Ovary (tissue), 9 donors: Measurements from ENCODE around the gene GABRD. TPM values are rescaled to one million over a fixed set of nuclear protein-coding genes. Genes with fewer than 3 reads are reported as not detected.

Experiments used
- DNase-seq, 5 donors: peaks; one replicate each; pipeline ENCODE4 v3.0.0-alpha.2; 2019 to 2020
- H3K27ac ChIP-seq, 2 donors: fragments of 200-600 bp; one replicate each; pipeline versions ENCODE4 v1.5.1 to v1.8.0; 2019 to 2022
- H3K27me3 ChIP-seq: fragments of 200-600 bp; one replicate; pipeline ENCODE4 v1.8.0; 2022
- H3K36me3 ChIP-seq: fragments of 200-600 bp; sonication (generic); one replicate; pipeline ENCODE4 v1.5.1; 2019
- H3K4me1 ChIP-seq: one replicate; pipeline ENCODE4 v1.8.1; 2013; ENCODE audit warnings: mild to moderate bottlenecking, moderate library complexity; ENCODE audit not compliant: insufficient read depth
- H3K4me3 ChIP-seq: fragments of 200-600 bp; sonication (generic); one replicate; pipeline ENCODE4 v1.5.1; 2017
- H3K9me3 ChIP-seq, 2 donors: fragments of 200-600 bp in 1 of 2; sonication (generic) in 1 of 2; one replicate each; pipeline versions ENCODE4 v1.5.1 to v1.8.1; 2013 to 2019; ENCODE audit warnings: mild to moderate bottlenecking in 1 of 2, moderate library complexity in 1 of 2
- EP300 ChIP-seq: sonication (generic); formaldehyde crosslinking; IDR thresholded peaks from one replicate; pipeline ENCODE4 v1.6.1; 2017; ENCODE audit warnings: antibody characterized with exemption
- POLR2A ChIP-seq: fragments of 450-650 bp; IDR thresholded peaks from one replicate; pipeline ENCODE4 v1.6.1; 2017; ENCODE audit warnings: antibody characterized with exemption, mild to moderate bottlenecking, moderate library complexity
- WGBS, 3 donors: extraction: QIAGEN DNeasy Blood & Tissue Kit in 1 of 3; methylation state at CpG; one replicate each; pipeline versions ENCODE4 v1.1.5 to v1.1.7; 2013 to 2017; 5-methylcytosine and 5-hydroxymethylcytosine counted together
- intact Hi-C, 4 donors: fragments of 100-400 bp; cut with DNase I; formaldehyde crosslinking; loops; one replicate each; pipeline versions ENCODE4 v1.11.0 to v1.15.1; 2022 to 2023
- polyA plus RNA-seq, 2 donors: library from polyadenylated mRNA; stranded (reverse); fragments of 200-250 nt in 1 of 2; fragments of 350-450 nt in 1 of 2; fragmentation: Illumina TruSeq in 1 of 2; extraction: RNeasy Lipid Tissue Mini Kit (QIAGEN cat#74804) in 1 of 2; gene quantifications; one replicate each; pipeline ENCODE4 v1.2.3, GENCODE V29; 2013 to 2014
- total RNA-seq, 7 donors: library from RNA; depleted of rRNA in 2 of 7; stranded (reverse); fragments of >200 nt in 2 of 7; fragmentation: NEBNext Ultra II Directional in 3 of 7; extraction: Animal tissue kit (Norgen Biotek cat#: 25700) in 3 of 7; gene quantifications; one replicate each; pipeline versions ENCODE4 v1.1.0 to v1.2.4, GENCODE V29; 2016 to 2023
- TF ChIP-seq, protein P1 (sequence below), 3 donors: fragments of 450-650 bp in 2 of 3; fragments of 200-600 bp in 1 of 3; IDR thresholded peaks; one replicate each; pipeline versions ENCODE4 v1.5.1 to v1.8.0; 2016 to 2022; ENCODE audit warnings: antibody characterized with exemption in 3 of 3, mild to moderate bottlenecking in 1 of 3
- donor health status: DM: no; HTN: no; CAD: no; lungs with moderate emphysema.
- donor health status: DM: no; HTN: no; CAD: no.
- donor health status: Bipolar disorder and iron deficiency.
- donor health status: DM: yes; HTN: yes; CAD: no.
- donor health status: DM: no; HTN: no; CAD: no.
- donor health status: DM: yes; HTN: yes; CAD: no.

Gene GABRD
- total and polyA plus RNA-seq, 9 donors, result 0.13 to 0.40 (median 0.33) TPM; not detected in 6

DNA sequence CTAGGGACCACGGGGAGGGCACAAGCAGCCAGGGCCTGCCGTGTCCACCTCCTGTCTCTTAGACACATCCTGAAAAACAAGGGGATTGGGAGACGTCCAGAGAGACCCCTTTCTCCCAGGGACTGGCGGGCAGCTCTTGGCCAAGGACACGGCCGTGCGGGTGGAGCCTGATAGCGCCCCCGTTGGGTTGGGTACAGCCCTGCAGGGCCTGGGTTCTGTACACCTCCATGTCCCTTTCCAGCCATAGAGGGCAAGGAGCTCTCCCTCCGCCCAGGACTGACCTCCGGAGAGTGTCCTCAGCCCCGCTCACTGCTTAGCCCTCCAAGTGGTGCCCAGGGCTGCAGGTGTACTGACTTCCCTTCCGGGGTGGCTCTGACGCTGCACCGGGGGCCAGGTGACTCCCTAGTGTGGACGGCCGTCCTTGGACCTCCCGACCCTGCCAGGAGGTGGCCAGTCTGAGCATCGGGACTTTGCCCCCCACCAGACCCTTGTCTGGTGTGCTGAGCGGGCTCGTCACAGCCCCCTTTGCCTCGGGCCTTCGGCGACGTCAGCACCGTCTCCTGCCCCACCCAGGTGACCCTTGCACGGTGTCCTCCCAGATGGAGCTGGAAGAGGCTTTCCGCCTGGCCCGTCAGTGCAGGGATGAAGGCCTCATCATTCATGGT, 36.9 kb downstream of the GABRD start:
- 88 to 89% (median 89%) methylated on average over 29 of the region's 29 CpGs for WGBS, 3 donors
- Histone ChIP-seq H3K27ac (no peak overlapping the region), H3K27me3 (no peaks in the 10 kb centered on the region), H3K9me3 (no peaks in the 10 kb centered on the region), H3K36me3 (no peaks in the 10 kb centered on the region), H3K4me1 (no peaks in the 10 kb centered on the region), H3K4me3 (no peak overlapping the region)
- intact Hi-C loops, result no loop called here
- no peak for DNase-seq
- TF ChIP-seq POLR2A (no peak), EP300 (no peak)
- TF ChIP-seq, protein P1, sequence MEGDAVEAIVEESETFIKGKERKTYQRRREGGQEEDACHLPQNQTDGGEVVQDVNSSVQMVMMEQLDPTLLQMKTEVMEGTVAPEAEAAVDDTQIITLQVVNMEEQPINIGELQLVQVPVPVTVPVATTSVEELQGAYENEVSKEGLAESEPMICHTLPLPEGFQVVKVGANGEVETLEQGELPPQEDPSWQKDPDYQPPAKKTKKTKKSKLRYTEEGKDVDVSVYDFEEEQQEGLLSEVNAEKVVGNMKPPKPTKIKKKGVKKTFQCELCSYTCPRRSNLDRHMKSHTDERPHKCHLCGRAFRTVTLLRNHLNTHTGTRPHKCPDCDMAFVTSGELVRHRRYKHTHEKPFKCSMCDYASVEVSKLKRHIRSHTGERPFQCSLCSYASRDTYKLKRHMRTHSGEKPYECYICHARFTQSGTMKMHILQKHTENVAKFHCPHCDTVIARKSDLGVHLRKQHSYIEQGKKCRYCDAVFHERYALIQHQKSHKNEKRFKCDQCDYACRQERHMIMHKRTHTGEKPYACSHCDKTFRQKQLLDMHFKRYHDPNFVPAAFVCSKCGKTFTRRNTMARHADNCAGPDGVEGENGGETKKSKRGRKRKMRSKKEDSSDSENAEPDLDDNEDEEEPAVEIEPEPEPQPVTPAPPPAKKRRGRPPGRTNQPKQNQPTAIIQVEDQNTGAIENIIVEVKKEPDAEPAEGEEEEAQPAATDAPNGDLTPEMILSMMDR (IDR thresholded peaks at IDR 0.05), result no peak

GRCh38 chr1:2056955-2057590, 37.9 kb downstream of the GABRD start:
- TF ChIP-seq, protein P1 (IDR thresholded peaks at IDR 0.05), result no peak
- TF ChIP-seq POLR2A (no peak), EP300 (no peak)
- intact Hi-C loops, result no loop called here
- no peaks in the 10 kb centered on the region for H3K36me3 ChIP-seq
- H3K4me1 ChIP-seq, result no peaks in the 10 kb centered on the region
- no peaks in the 10 kb centered on the region for H3K27me3 ChIP-seq
- 90 to 92% (median 90%) methylated on average over 25 of the region's 25 CpGs for WGBS, 3 donors
- no peak overlapping the region for H3K4me3 ChIP-seq
- no peaks in the 10 kb centered on the region for H3K9me3 ChIP-seq
- no peak for DNase-seq
- no peak overlapping the region for H3K27ac ChIP-seq

DNA sequence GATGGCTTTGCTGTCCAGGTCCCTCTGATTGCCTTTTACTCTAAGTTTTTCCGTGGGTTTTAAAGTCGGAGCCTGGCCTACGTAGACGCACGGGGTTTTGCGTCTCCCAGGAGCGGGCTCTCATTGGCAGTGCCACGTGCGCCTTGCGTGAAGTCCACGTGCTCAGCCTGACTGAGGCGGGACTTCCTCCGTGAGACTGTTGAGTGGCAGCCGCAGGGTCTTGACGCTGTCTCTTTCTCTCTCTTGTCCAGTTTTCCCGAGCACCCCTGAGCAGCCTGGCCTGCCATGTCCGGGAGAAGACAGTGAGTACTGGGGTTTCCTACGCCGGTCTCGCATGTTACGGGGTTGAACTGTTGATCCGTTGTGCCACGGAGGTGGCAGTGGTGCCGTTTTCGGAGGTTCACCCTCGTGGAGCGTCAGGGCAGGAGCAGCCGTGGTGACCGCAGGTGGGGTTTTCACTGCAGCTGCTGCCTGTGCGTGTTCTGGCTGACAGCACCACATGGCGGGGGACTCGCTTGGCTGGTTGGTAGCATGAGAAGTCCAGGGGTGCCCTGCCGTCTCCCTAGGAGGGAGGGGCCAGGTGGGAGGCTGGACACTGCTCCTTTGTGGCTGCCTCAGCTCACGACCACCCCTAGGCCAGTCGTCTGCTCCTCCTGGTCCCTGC, 40.3 kb downstream of the GABRD start:
- no peak for DNase-seq
- H3K9me3 ChIP-seq, result no peaks in the 10 kb centered on the region
- no peak overlapping the region for H3K4me3 ChIP-seq
- no peaks in the 10 kb centered on the region for H3K4me1 ChIP-seq
- TF ChIP-seq, protein P1 (IDR thresholded peaks at IDR 0.05), result no peak
- TF ChIP-seq POLR2A, result no peak
- TF ChIP-seq EP300, result no peak
- no peak overlapping the region for H3K27ac ChIP-seq
- no peaks in the 10 kb centered on the region for H3K36me3 ChIP-seq
- no peaks in the 10 kb centered on the region for H3K27me3 ChIP-seq
- intact Hi-C loops, result no loop called here
- WGBS, 3 donors, result 84 to 91% (median 89%) methylated on average over 32 to 35 of the region's 35 CpGs

DNA sequence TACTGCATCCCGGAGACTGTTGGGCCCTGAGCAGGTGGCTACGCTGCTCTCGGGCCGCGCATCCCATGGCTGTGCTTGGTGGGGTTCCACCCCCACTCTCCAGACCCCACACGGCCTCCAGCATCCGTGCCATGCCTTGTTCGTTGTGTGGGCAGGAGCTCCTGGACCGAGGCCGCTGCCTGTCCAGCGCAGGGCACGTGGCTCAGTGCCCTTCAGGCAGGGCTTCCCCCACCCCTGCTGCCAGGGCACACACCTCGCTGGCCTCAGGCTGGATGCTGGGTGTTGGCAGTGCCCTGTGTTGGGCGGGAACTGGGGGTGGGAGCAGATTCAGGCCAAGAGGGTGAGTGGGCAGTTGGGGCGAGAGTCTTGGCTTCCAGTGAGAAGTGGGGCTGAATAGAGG, 40.9 kb downstream of the GABRD start:
- no peak for DNase-seq
- no peaks in the 10 kb centered on the region for H3K9me3 ChIP-seq
- no peaks in the 10 kb centered on the region for H3K36me3 ChIP-seq
- H3K27ac ChIP-seq, result no peak overlapping the region
- TF ChIP-seq EP300 (no peak), POLR2A (no peak)
- TF ChIP-seq, protein P1 (IDR thresholded peaks at IDR 0.05), result no peak
- H3K4me3 ChIP-seq, result no peak overlapping the region
- H3K27me3 ChIP-seq, result no peaks in the 10 kb centered on the region
- no peaks in the 10 kb centered on the region for H3K4me1 ChIP-seq
- intact Hi-C loops, result no loop called here
- 87 to 92% (median 88%) methylated on average over 15 of the region's 15 CpGs for WGBS, 3 donors
